DOHH2 (cell line): ENCODE measurements around the gene CLHC1.
"Not testable (repeated sequence)": the region's sequence is repeated elsewhere in the genome, so short reads cannot be mapped to it uniquely, and the experiment has no call there.

ENCODE experiments used
- H3F3A ChIP-seq: fragments of 200-600 bp; sonication (generic), shearing (Covaris generic); 2 replicates; pipeline ENCODE4 v1.6.0; 2016; ENCODE audit warnings: antibody characterized with exemption, mild to moderate bottlenecking; ENCODE audit not compliant: control insufficient read depth, insufficient read depth
- H3K27ac ChIP-seq: fragments of 200-600 bp; sonication (generic); 2 replicates; pipeline ENCODE4 v1.5.1; 2014; ENCODE audit warnings: low read depth, mild to moderate bottlenecking, low read length, moderate library complexity
- H3K27me3 ChIP-seq: fragments of 200-600 bp; sonication (generic); 2 replicates; pipeline ENCODE4 v1.6.1; 2014; ENCODE audit warnings: mild to moderate bottlenecking, low read length, mixed read lengths; ENCODE audit not compliant: control insufficient read depth
- H3K36me3 ChIP-seq: fragments of 200-600 bp; sonication (generic); 2 replicates; pipeline ENCODE4 v1.6.1; 2014; ENCODE audit warnings: mild to moderate bottlenecking, low read length, moderate library complexity, mixed read lengths; ENCODE audit not compliant: control insufficient read depth
- H3K4me1 ChIP-seq: fragments of 200-600 bp; sonication (generic); 2 replicates; pipeline ENCODE4 v1.6.1; 2014; ENCODE audit warnings: mild to moderate bottlenecking, low read length, mixed read lengths; ENCODE audit not compliant: control insufficient read depth
- H3K4me2 ChIP-seq: fragments of 200-600 bp; sonication (generic); 2 replicates; pipeline ENCODE4 v1.6.0; 2014; ENCODE audit warnings: mild to moderate bottlenecking, low read length, moderate library complexity
- H3K4me3 ChIP-seq: fragments of 200-600 bp; sonication (generic); 2 replicates; pipeline ENCODE4 v1.5.1; 2014; ENCODE audit warnings: mild to moderate bottlenecking, low read length, mixed read lengths
- H3K79me2 ChIP-seq: fragments of 200-600 bp; sonication (generic); 2 replicates; pipeline ENCODE4 v1.6.1; 2014; ENCODE audit warnings: mild to moderate bottlenecking, low read length, mixed read lengths; ENCODE audit not compliant: control insufficient read depth
- H3K9me2 ChIP-seq: fragments of 200-600 bp; sonication (generic); replicated peaks from 2 replicates; pipeline ENCODE4 v1.6.1; 2014; ENCODE audit warnings: mild to moderate bottlenecking, low read length, mixed read lengths; ENCODE audit not compliant: control insufficient read depth
- H3K9me3 ChIP-seq: fragments of 200-600 bp; sonication (generic); 2 replicates; pipeline ENCODE4 v1.6.1; 2014; ENCODE audit warnings: antibody characterized with exemption, low read length, mixed read lengths; ENCODE audit not compliant: control insufficient read depth, insufficient read depth
- H4K20me1 ChIP-seq: fragments of 200-600 bp; sonication (generic); 2 replicates; pipeline ENCODE4 v1.6.0; 2014; ENCODE audit warnings: low read depth, mild to moderate bottlenecking, antibody characterized with exemption, low read length, moderate library complexity; ENCODE audit not compliant: control insufficient read depth, insufficient read depth
- EZH2phosphoT487 ChIP-seq: fragments of 200-600 bp; sonication (generic); IDR thresholded peaks from 2 replicates; pipeline ENCODE4 v1.6.1; 2017; ENCODE audit warnings: borderline replicate concordance, mild to moderate bottlenecking, antibody characterized with exemption, low read length, moderate library complexity, mixed read lengths
- TF ChIP-seq, protein P1 (sequence below): fragments of 200-600 bp; sonication (generic); IDR thresholded peaks from one replicate; pipeline ENCODE4 v1.5.1; 2014; ENCODE audit warnings: antibody characterized with exemption, mild to moderate bottlenecking, low read depth, low read length; ENCODE audit not compliant: poor library complexity, severe bottlenecking

Gene CLHC1

GRCh38 chr2:55186837-55187236, 45.3 kb downstream of the CLHC1 start:
- not testable (repeated sequence) for H3K79me2 ChIP-seq, H3K9me3 ChIP-seq, H3K27ac ChIP-seq, H3K36me3 ChIP-seq, H4K20me1 ChIP-seq, H3K9me2 ChIP-seq, H3K27me3 ChIP-seq, H3K4me3 ChIP-seq, H3K4me2 ChIP-seq, H3K4me1 ChIP-seq, H3F3A ChIP-seq

DNA sequence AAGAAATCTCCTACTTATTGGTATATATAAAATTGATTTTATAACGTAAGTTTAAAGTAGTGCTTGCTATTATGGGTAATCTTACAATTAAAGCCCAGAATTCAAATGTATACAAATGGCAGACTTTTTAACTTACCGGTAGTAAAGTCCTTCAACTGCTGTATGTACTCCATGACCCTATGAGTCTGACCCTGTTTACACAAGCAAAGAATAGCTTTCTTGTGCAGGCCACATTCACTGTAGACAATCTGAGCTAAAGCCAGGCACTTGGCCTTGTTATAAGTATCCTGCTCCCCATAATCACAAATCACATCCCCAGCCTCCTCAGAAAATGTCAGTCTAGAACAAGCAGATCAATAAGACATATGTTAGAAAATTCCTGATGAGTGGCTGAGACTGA, 51.7 kb downstream of the CLHC1 start:
- no peaks in the 10 kb centered on the region for H3K27me3 ChIP-seq
- TF ChIP-seq EZH2phosphoT487, result no peak
- TF ChIP-seq, protein P1, sequence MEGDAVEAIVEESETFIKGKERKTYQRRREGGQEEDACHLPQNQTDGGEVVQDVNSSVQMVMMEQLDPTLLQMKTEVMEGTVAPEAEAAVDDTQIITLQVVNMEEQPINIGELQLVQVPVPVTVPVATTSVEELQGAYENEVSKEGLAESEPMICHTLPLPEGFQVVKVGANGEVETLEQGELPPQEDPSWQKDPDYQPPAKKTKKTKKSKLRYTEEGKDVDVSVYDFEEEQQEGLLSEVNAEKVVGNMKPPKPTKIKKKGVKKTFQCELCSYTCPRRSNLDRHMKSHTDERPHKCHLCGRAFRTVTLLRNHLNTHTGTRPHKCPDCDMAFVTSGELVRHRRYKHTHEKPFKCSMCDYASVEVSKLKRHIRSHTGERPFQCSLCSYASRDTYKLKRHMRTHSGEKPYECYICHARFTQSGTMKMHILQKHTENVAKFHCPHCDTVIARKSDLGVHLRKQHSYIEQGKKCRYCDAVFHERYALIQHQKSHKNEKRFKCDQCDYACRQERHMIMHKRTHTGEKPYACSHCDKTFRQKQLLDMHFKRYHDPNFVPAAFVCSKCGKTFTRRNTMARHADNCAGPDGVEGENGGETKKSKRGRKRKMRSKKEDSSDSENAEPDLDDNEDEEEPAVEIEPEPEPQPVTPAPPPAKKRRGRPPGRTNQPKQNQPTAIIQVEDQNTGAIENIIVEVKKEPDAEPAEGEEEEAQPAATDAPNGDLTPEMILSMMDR, result no peak
- H3K4me3 ChIP-seq, result no peak overlapping the region
- H3K79me2 ChIP-seq, result no peaks in the 10 kb centered on the region
- H3K36me3 ChIP-seq, result no peaks in the 10 kb centered on the region
- no peak overlapping the region for H3K4me2 ChIP-seq
- H3K27ac ChIP-seq, result no peak overlapping the region
- peaks cover 2% of the 10 kb centered on the region; the same call in 1 of the 2 replicates for H3F3A ChIP-seq
- H4K20me1 ChIP-seq, result no peaks in the 10 kb centered on the region
- no peaks in the 10 kb centered on the region for H3K9me2 ChIP-seq
- no peaks in the 10 kb centered on the region for H3K9me3 ChIP-seq
- H3K4me1 ChIP-seq, result 0 out of 2 replicates have a peak, but pooled peaks cover 4% of the 10 kb centered on the region

DNA sequence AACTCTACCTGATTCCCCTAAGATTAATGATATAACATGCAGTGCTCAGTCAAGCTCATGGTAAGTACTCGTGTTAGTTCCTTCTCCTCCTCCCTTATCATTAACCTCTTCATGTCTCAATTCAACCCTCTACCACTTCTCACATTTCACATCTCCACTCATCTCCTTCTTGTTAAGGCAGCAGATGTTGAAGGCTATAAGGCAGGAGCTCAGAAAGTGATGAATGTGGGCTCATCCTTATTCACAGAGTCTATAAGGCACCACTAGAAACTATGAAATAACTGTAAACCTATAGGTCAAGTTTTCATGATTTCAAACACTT, 56.0 kb downstream of the CLHC1 start:
- H3K27ac ChIP-seq, result no peak overlapping the region
- H3K9me3 ChIP-seq, result no peaks in the 10 kb centered on the region
- H3K4me1 ChIP-seq, result 0 out of 2 replicates have a peak, but pooled peaks cover 4% of the 10 kb centered on the region
- H3K36me3 ChIP-seq, result no peaks in the 10 kb centered on the region
- no peaks in the 10 kb centered on the region for H4K20me1 ChIP-seq
- H3K4me3 ChIP-seq, result no peak overlapping the region
- peaks cover 2% of the 10 kb centered on the region; the same call in 1 of the 2 replicates for H3F3A ChIP-seq
- no peaks in the 10 kb centered on the region for H3K79me2 ChIP-seq
- 0 out of 2 replicates have a peak overlapping the region, but pooled peaks have one; percentile 28 for H3K4me2 ChIP-seq
- H3K9me2 ChIP-seq, result no peaks in the 10 kb centered on the region
- no peaks in the 10 kb centered on the region for H3K27me3 ChIP-seq
- TF ChIP-seq, protein P1, result no peak
- TF ChIP-seq EZH2phosphoT487, result no peak

DNA sequence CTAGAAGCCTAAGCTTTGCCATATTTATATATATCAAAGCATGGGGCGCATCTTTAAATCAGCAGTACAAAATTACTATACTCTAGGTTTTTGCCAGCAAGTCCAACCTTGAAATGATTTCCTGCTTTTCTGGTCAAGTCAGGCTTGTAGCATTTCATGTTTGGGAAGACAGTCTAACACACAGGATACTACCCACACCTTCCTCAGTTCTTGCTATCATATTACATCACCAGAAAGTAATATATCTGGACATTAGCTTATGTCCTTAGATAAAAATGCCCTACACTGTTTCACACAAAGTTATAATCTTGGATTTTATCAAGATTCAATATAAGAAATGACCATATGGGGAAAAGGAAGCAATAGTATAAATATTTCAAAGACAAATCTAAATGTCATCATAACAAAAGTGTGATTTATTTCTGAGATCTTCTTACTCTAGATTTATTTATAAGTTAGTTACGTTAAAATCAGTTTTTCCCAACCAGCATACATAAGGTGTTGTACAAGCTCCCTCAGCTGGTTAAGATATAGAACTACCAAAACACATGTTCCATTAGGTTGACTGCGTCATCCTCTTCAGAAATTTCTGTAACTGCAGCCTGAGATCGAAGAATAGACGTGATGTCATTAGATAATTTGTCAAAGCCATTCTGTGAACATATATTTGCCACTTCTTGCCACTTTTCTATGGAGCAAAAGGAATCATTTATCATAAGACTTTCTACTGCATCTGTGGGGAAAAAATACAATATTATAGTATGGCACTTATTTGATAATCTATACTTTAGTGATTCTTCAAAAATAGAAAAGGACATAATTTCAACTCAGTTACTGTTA, 56.6 kb downstream of the CLHC1 start:
- H3K4me3 ChIP-seq, result no peak overlapping the region
- no peaks in the 10 kb centered on the region for H3K36me3 ChIP-seq
- peak overlapping the region; percentile 28; the same call in 1 of the 2 replicates for H3K4me2 ChIP-seq
- H3K9me2 ChIP-seq, result no peaks in the 10 kb centered on the region
- no peaks in the 10 kb centered on the region for H3K27me3 ChIP-seq
- TF ChIP-seq EZH2phosphoT487, result no peak
- TF ChIP-seq, protein P1, result peak; percentile 64
- H3F3A ChIP-seq, result peaks cover 2% of the 10 kb centered on the region; the same call in 1 of the 2 replicates
- no peak overlapping the region for H3K27ac ChIP-seq
- no peaks in the 10 kb centered on the region for H3K9me3 ChIP-seq
- H3K4me1 ChIP-seq, result 0 out of 2 replicates have a peak, but pooled peaks cover 4% of the 10 kb centered on the region
- no peaks in the 10 kb centered on the region for H3K79me2 ChIP-seq
- no peaks in the 10 kb centered on the region for H4K20me1 ChIP-seq
